GF-D8 (cell line): Measurements from ENCODE around the gene RC3H2.
A peak's percentile ranks its signal among the peaks of the same experiment; 100 is the strongest.

Experiments used
- DNase-seq: peaks from one replicate; lab custom pipeline; 2025; lab: John Stamatoyannopoulos, UW

The RC3H2 gene

GRCh38 chr9:122904823-122905710 is at the start of gene RC3H2:
TSS of gene RC3H2 (minus strand) at chr9:122905359. CDS start at chr9:122897509, 7,850 bp downstream.
- DNase-seq = peak; percentile 97

- no peak for DNase-seq
These were observed 49.1 kb upstream of the RC3H2 start for GRCh38 chr9:122954253-122954691.

- no peak for DNase-seq
These were observed 45.9 kb upstream of the RC3H2 start for GRCh38 chr9:122951056-122951455.

GRCh38 chr9:122950263-122950662 is 45.1 kb upstream of the RC3H2 start:
- no peak for DNase-seq

- no peak for DNase-seq
These were observed 44.5 kb upstream of the RC3H2 start for GRCh38 chr9:122949696-122950095.

- DNase-seq = no peak
These were observed 43.2 kb upstream of the RC3H2 start for GRCh38 chr9:122948313-122948712.

- no peak for DNase-seq
These were observed 41.4 kb upstream of the RC3H2 start for GRCh38 chr9:122946461-122947005.

GRCh38 chr9:122944960-122945888 is 40.1 kb upstream of the RC3H2 start:
- no peak for DNase-seq

- DNase-seq = no peak
These were observed 36.5 kb upstream of the RC3H2 start for GRCh38 chr9:122941582-122942234.

- peak; percentile 93 for DNase-seq
These were observed 35.8 kb upstream of the RC3H2 start, which contains the start of gene RABGAP1 for GRCh38 chr9:122940749-122941581. TSS of gene RABGAP1 (plus strand) at chr9:122941020. CDS start at chr9:122957060, 16,040 bp downstream.

- no peak for DNase-seq
These were observed 35.2 kb upstream of the RC3H2 start for GRCh38 chr9:122940454-122940748.

- no peak for DNase-seq
These were observed 34.4 kb upstream of the RC3H2 start for GRCh38 chr9:122939601-122940000.

- DNase-seq = no peak
These were observed 31.7 kb upstream of the RC3H2 start for GRCh38 chr9:122936883-122937282.

GRCh38 chr9:122936464-122936863 is 31.3 kb upstream of the RC3H2 start:
- DNase-seq = no peak

- DNase-seq = peak; percentile 86
These were observed 26.3 kb upstream of the RC3H2 start, which contains the start of gene ZBTB26 for GRCh38 chr9:122931226-122932121. TSS of gene ZBTB26 (minus strand) at chr9:122931512. CDS start at chr9:122919934, 11,578 bp downstream.

- no peak for DNase-seq
These were observed 25.5 kb upstream of the RC3H2 start for GRCh38 chr9:122930541-122931225.

- DNase-seq = no peak
These were observed 24.7 kb upstream of the RC3H2 start for GRCh38 chr9:122929796-122930354.

GRCh38 chr9:122923947-122924346 is 18.8 kb upstream of the RC3H2 start:
- no peak for DNase-seq

- DNase-seq = no peak
These were observed 17.6 kb upstream of the RC3H2 start for GRCh38 chr9:122922713-122923112.
